ENCODE results near the gene ZNF766.

DNA sequence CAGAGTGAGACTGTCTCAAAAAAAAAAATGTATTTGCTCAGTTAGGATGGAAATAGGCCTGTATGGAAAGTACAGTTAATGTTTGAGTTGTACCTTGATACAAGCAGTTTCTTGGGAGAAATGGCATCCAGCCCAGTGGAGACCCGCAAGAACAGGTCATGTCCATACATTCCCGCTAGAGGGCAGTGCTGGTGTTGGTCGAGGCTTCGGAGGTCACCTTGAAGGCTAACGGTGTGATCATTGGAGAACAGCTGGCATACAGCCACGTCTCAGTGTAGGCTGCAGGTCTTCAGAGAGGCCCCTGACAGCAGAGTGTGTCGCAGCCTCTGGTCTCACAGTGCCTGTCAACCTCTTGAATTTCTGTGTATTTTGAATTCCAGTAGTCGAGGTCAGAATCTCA is 74.2 kb downstream of the ZNF766 start:
- TF ChIP-seq, protein P1, sequence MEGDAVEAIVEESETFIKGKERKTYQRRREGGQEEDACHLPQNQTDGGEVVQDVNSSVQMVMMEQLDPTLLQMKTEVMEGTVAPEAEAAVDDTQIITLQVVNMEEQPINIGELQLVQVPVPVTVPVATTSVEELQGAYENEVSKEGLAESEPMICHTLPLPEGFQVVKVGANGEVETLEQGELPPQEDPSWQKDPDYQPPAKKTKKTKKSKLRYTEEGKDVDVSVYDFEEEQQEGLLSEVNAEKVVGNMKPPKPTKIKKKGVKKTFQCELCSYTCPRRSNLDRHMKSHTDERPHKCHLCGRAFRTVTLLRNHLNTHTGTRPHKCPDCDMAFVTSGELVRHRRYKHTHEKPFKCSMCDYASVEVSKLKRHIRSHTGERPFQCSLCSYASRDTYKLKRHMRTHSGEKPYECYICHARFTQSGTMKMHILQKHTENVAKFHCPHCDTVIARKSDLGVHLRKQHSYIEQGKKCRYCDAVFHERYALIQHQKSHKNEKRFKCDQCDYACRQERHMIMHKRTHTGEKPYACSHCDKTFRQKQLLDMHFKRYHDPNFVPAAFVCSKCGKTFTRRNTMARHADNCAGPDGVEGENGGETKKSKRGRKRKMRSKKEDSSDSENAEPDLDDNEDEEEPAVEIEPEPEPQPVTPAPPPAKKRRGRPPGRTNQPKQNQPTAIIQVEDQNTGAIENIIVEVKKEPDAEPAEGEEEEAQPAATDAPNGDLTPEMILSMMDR (conservative IDR thresholded peaks at IDR 0.05 in 1 of 2, IDR thresholded peaks at IDR 0.05 in 1 of 2; ENCODE audit: extremely low read depth in 1 of 2, insufficient read depth in 1 of 2, low read depth in 1 of 2, low read length in 2 of 2), result peak in 1 of 2 donors; percentile 29
- TF ChIP-seq EZH2 (IDR thresholded peaks at IDR 0.05; ENCODE audit: borderline replicate concordance, low read length), result no peak

All from mammary epithelial cell (primary cell).